ENCODE measurements around the gene PRMT3. TPM values are rescaled to one million over a fixed set of nuclear protein-coding genes. Genes with fewer than 3 reads are reported as not detected.

The PRMT3 gene
- polyA plus RNA-seq, 1 donor (not counting 4 experiments of a cell fraction or from before 2014, with no cell fraction given) = 29.4 TPM

DNA sequence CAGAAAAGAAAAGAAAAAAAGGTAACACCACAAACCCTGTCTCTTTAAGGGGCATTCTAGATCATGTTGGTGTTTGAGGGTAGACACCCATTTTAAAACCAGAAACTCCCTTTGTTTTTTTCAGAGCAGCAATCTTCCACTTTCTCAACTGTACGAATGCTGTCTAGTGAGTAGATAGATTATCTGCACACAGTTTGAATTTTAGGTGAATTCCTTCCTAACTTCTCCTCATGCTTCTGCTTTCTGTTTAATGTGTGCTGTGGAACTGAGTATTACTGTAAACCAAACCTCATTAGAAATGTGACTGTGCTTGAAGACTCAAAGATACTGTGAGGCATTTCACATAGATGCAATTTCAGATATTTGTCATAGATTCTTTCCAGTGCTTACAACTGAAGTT lies 102.4 kb downstream of the PRMT3 start:
- Histone ChIP-seq H3K27me3 (ENCODE audit: control insufficient read depth, extremely low read depth, insufficient read depth, low read length) (no peaks in the 10 kb centered on the region), H3K27ac (ENCODE audit: control insufficient read depth, insufficient read depth, low read length) (no peak overlapping the region), H3K4me1 (ENCODE audit: control insufficient read depth, extremely low read depth, insufficient read depth, low read length) (no peaks in the 10 kb centered on the region), H3K9ac (ENCODE audit: control insufficient read depth, extremely low read depth, insufficient read depth, low read length) (no peak overlapping the region), H2AFZ (ENCODE audit: control insufficient read depth, low read length) (no peak overlapping the region), H3K4me2 (ENCODE audit: control insufficient read depth, extremely low read depth, insufficient read depth, low read depth, low read length) (no peak overlapping the region), H3K79me2 (ENCODE audit: control insufficient read depth, insufficient read depth, low read length) (no peaks in the 10 kb centered on the region), H3K4me3 (ENCODE audit: control insufficient read depth in 2 of 3, extremely low read depth in 1 of 3, insufficient read depth in 2 of 3, low read depth in 1 of 3, low read length in 3 of 3) (no peak overlapping the region), H4K20me1 (ENCODE audit: control insufficient read depth, extremely low read depth, insufficient read depth, low read length) (no peaks in the 10 kb centered on the region), H3K9me3 (ENCODE audit: control insufficient read depth, low read depth, low read length) (no peaks in the 10 kb centered on the region), H3K9me1 (ENCODE audit: control insufficient read depth, extremely low read depth, insufficient read depth, low read length) (no peaks in the 10 kb centered on the region), H3K36me3 (ENCODE audit: control insufficient read depth in 2 of 2, extremely low read depth in 1 of 2, insufficient read depth in 2 of 2, low read length in 2 of 2) (peaks cover 0 to 4% of the 10 kb centered on the region in 2 experiments)
- TF ChIP-seq, protein P1, sequence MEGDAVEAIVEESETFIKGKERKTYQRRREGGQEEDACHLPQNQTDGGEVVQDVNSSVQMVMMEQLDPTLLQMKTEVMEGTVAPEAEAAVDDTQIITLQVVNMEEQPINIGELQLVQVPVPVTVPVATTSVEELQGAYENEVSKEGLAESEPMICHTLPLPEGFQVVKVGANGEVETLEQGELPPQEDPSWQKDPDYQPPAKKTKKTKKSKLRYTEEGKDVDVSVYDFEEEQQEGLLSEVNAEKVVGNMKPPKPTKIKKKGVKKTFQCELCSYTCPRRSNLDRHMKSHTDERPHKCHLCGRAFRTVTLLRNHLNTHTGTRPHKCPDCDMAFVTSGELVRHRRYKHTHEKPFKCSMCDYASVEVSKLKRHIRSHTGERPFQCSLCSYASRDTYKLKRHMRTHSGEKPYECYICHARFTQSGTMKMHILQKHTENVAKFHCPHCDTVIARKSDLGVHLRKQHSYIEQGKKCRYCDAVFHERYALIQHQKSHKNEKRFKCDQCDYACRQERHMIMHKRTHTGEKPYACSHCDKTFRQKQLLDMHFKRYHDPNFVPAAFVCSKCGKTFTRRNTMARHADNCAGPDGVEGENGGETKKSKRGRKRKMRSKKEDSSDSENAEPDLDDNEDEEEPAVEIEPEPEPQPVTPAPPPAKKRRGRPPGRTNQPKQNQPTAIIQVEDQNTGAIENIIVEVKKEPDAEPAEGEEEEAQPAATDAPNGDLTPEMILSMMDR (optimal IDR thresholded peaks at IDR 0.05 in 1 of 3, IDR thresholded peaks at IDR 0.05 in 1 of 3, conservative IDR thresholded peaks at IDR 0.05 in 1 of 3; ENCODE audit: extremely low read depth in 1 of 3, insufficient read depth in 2 of 3, low read length in 3 of 3) = no peak
- no peak for TF ChIP-seq EZH2 (IDR thresholded peaks at IDR 0.05; ENCODE audit: low read length)
- FAIRE-seq (no peak), DNase-seq (ENCODE audit: low read depth, low spot score) (no peak)
- dilution Hi-C loops (cut with MboI; ENCODE audit: extremely low pct_ligation_motif_present, low sequenced_read_pairs) = no loop called here

DNA sequence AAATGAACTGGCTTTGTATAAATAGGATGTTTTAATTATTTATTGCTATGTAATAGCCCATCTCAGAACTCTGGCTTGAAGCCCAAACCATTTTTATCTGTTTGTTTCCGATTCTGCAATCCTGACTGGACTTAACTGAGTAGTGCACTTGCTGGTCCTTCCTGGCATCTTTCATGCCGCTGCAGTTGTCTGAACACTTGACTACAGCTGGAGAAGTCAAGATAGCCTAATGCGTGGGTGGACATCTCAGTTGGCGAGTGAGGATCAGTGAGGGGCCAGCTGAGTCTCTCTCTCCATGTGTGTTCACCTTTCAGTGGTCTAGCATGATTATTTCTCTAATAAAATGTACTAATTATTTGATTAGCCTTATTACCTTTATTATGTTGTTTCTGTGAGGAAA lies 105.8 kb downstream of the PRMT3 start:
- TF ChIP-seq EZH2 (IDR thresholded peaks at IDR 0.05; ENCODE audit: low read length) = no peak
- TF ChIP-seq, protein P1 (optimal IDR thresholded peaks at IDR 0.05 in 1 of 3, IDR thresholded peaks at IDR 0.05 in 1 of 3, conservative IDR thresholded peaks at IDR 0.05 in 1 of 3; ENCODE audit: extremely low read depth in 1 of 3, insufficient read depth in 2 of 3, low read length in 3 of 3) = no peak
- H3K4me1 ChIP-seq (ENCODE audit: control insufficient read depth, extremely low read depth, insufficient read depth, low read length) = no peaks in the 10 kb centered on the region
- no peaks in the 10 kb centered on the region for H3K27me3 ChIP-seq (ENCODE audit: control insufficient read depth, extremely low read depth, insufficient read depth, low read length)
- FAIRE-seq = no peak
- DNase-seq (ENCODE audit: low read depth, low spot score) = no peak
- H3K4me3 ChIP-seq (ENCODE audit: control insufficient read depth in 2 of 3, extremely low read depth in 1 of 3, insufficient read depth in 2 of 3, low read depth in 1 of 3, low read length in 3 of 3) = no peak overlapping the region
- no peaks in the 10 kb centered on the region for H3K9me3 ChIP-seq (ENCODE audit: control insufficient read depth, low read depth, low read length)
- H3K79me2 ChIP-seq (ENCODE audit: control insufficient read depth, insufficient read depth, low read length) = no peaks in the 10 kb centered on the region
- no peak overlapping the region for H3K9ac ChIP-seq (ENCODE audit: control insufficient read depth, extremely low read depth, insufficient read depth, low read length)
- no peak overlapping the region for H3K4me2 ChIP-seq (ENCODE audit: control insufficient read depth, extremely low read depth, insufficient read depth, low read depth, low read length)
- no peak overlapping the region for H2AFZ ChIP-seq (ENCODE audit: control insufficient read depth, low read length)
- no peak overlapping the region for H3K27ac ChIP-seq (ENCODE audit: control insufficient read depth, insufficient read depth, low read length)
- H4K20me1 ChIP-seq (ENCODE audit: control insufficient read depth, extremely low read depth, insufficient read depth, low read length) = no peaks in the 10 kb centered on the region
- H3K9me1 ChIP-seq (ENCODE audit: control insufficient read depth, extremely low read depth, insufficient read depth, low read length) = no peaks in the 10 kb centered on the region
- dilution Hi-C loops (cut with MboI; ENCODE audit: extremely low pct_ligation_motif_present, low sequenced_read_pairs) = no loop called here
- H3K36me3 ChIP-seq (ENCODE audit: control insufficient read depth in 2 of 2, extremely low read depth in 1 of 2, insufficient read depth in 2 of 2, low read length in 2 of 2) = peaks cover 1 to 2% of the 10 kb centered on the region in 2 experiments
